ENCODE measurements around the gene MT1M. TPM values are rescaled to one million over a fixed set of nuclear protein-coding genes. Genes with fewer than 3 reads are reported as not detected.
"Not testable (repeated sequence)": the region's sequence is repeated elsewhere in the genome, so short reads cannot be mapped to it uniquely, and the experiment has no call there.

The MT1M gene
- total RNA-seq (2021) (not detected in 2 replicates), Bru-seq, nascent RNA (not detected), BruChase-seq, experiment 1, labeled RNA remaining after a 2-hour chase (not detected), BruChase-seq, experiment 2, labeled RNA remaining after a 6-hour chase (percentile 19 among the genes with signal in this experiment)
- long read RNA-seq = 0 reads

DNA sequence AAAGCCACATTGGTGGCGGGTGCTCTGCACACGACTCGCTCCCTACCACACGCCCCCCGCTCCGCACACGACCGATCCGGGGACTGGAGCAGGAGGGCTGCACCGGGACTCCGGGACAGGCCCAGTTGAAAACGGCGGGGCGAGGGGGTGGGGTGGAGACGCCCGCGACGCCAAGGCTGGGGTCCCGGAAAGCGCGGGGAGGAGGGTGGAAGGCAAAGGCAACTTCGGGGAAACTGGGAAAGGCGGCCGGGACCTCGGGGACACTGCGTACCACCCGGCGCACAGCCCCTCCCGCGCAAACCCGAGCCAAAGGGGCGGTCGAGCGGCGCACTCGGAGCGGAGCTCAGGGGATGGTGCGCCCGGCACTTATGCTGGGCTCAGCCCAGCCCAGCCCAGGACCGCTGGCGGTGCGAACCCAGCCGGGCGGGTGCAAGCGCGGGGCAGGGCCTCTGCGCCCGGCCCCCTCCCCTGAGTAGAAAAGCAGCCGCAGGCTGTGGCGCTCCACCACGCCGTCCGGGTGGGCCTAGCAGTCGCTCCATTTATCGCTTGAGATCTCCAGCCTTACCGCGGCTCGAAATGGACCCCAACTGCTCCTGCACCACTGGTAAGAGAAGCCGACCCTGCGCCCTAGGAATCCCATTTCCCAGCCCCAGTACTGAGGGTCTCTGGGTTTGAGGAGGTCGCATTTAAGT is at the start of gene MT1M:
Gene MT1M (plus strand): TSS at position 504 of the 692 bp plus-strand sequence. CDS start 73 bp downstream, at position 577.
- H3K4me3 ChIP-seq = no peak within 1 kb of the TSS
- intact Hi-C loops (cut with micrococcal nuclease; ENCODE audit: unreplicated experiment) = no loop called here
- ChIA-PET POLR2A (ENCODE audit: unreplicated experiment) (no interaction called here), CTCF (no interaction called here)
- no peaks in the 10 kb centered on the region for H3K27me3 ChIP-seq (ENCODE audit: insufficient read depth, low read depth)
- no peak within 1 kb of the TSS for H3K27ac ChIP-seq
- no peak within 1 kb of the TSS for H3K4me2 ChIP-seq
- no TSS peak for BruUV-seq (replicated peaks)
- no peaks in the 10 kb centered on the region for H4K20me1 ChIP-seq (ENCODE audit: insufficient read depth)
- peaks cover 11% of the 10 kb centered on the region for H3K4me1 ChIP-seq (replicated peaks; ENCODE audit: insufficient read depth)
- no peak for TF ChIP-seq EZH2 (IDR thresholded peaks at IDR 0.05; ENCODE audit: low read depth)
- TF ChIP-seq, protein P1, sequence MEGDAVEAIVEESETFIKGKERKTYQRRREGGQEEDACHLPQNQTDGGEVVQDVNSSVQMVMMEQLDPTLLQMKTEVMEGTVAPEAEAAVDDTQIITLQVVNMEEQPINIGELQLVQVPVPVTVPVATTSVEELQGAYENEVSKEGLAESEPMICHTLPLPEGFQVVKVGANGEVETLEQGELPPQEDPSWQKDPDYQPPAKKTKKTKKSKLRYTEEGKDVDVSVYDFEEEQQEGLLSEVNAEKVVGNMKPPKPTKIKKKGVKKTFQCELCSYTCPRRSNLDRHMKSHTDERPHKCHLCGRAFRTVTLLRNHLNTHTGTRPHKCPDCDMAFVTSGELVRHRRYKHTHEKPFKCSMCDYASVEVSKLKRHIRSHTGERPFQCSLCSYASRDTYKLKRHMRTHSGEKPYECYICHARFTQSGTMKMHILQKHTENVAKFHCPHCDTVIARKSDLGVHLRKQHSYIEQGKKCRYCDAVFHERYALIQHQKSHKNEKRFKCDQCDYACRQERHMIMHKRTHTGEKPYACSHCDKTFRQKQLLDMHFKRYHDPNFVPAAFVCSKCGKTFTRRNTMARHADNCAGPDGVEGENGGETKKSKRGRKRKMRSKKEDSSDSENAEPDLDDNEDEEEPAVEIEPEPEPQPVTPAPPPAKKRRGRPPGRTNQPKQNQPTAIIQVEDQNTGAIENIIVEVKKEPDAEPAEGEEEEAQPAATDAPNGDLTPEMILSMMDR (conservative IDR thresholded peaks at IDR 0.05) = no peak
- H2AFZ ChIP-seq = no peak within 1 kb of the TSS
- H3F3A ChIP-seq (ENCODE audit: insufficient read depth, low read depth) = peaks cover 3% of the 10 kb centered on the region; the same call in 1 of the 2 replicates
- no peaks in the 10 kb centered on the region for H3K79me2 ChIP-seq (ENCODE audit: low read depth)
- H3K9me2 ChIP-seq (ENCODE audit: insufficient read depth) = no peaks in the 10 kb centered on the region
- DNase-seq = no peak
- no peaks in the 10 kb centered on the region for H3K9me3 ChIP-seq (ENCODE audit: insufficient read depth, low read depth)
- H3K36me3 ChIP-seq (ENCODE audit: low read depth) = no peaks in the 10 kb centered on the region

DNA sequence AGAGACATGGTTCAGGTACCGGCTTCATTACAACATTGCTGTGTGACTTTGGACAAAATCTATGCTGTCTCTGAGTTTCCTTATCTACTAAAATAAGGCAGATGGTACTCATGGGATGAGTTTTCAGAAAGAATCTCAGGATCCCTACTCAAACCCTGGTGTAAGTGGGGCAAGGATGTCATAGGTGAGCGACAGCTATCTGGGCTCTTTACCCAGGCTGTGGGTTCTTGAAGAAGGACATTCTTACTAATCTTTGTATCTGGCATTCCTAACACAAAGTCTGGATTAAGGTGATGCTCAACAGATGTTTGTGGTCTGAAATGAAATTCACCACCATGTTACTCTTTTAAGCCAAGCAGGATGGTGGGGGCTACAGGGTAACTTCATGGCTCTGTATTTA is 49.5 kb upstream of the MT1M start:
- intact Hi-C loops (cut with micrococcal nuclease; ENCODE audit: unreplicated experiment); H3K27me3 ChIP-seq (ENCODE audit: insufficient read depth, low read depth); H3K9me2 ChIP-seq (ENCODE audit: insufficient read depth); DNase-seq; BruUV-seq (replicated peaks); POLR2A ChIA-PET (ENCODE audit: unreplicated experiment); H3K9me3 ChIP-seq (ENCODE audit: insufficient read depth, low read depth); H3K79me2 ChIP-seq (ENCODE audit: low read depth); H3F3A ChIP-seq (ENCODE audit: insufficient read depth, low read depth); H3K36me3 ChIP-seq (ENCODE audit: low read depth); H3K27ac ChIP-seq; H3K4me1 ChIP-seq (replicated peaks; ENCODE audit: insufficient read depth); H3K4me2 ChIP-seq; CTCF ChIA-PET; H3K4me3 ChIP-seq; H2AFZ ChIP-seq; H4K20me1 ChIP-seq (ENCODE audit: insufficient read depth): not testable (repeated sequence)

DNA sequence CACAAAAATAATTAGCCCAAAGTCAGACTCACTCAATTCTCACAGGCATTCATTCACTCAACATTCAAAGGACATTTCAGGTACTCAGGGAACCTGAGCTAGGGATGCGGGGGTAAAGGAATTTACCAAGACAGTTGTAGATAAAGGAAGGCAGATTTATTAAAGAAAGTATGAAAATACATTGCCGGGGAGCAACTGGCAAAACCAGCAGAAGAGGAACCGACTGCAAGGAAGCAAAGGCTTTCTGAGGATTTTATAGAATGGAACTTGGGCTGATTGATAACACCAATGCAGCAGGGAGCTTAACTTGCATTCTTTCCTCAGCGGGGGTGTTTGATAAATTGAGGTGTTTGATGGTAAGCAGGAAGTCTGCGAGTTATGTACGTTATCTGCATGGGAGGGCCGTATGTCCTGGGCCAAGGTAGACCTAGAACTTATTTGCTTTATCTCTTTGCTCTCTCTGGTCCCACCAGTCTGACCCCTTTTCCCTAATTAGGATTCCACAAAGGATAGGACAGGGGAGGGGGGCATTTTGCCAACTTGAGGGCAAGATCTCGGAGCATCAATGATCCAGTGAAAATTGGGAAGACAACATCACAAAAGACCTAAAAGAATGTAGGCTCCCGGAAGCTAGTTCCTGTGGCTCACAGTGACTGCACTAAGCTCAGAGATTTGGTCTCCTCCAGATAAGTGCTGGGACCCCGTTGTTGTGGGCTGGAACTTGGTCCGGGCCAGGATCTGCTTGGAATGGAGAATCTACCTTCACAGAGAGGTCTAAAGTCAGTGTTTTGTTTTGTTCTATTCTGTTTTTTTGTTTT is 48.9 kb upstream of the MT1M start:
- POLR2A ChIA-PET (ENCODE audit: unreplicated experiment) = no interaction called here

More for the DNA sequence above, 48.9 kb upstream of the MT1M start:
- Histone ChIP-seq H3K4me1 (replicated peaks; ENCODE audit: insufficient read depth) (0 out of 2 replicates have a peak, but pooled peaks cover 9% of the 10 kb centered on the region), H3K36me3 (ENCODE audit: low read depth) (no peaks in the 10 kb centered on the region), H3K27me3 (ENCODE audit: insufficient read depth, low read depth) (no peaks in the 10 kb centered on the region), H3K4me3 (no peak overlapping the region), H3K79me2 (ENCODE audit: low read depth) (no peaks in the 10 kb centered on the region), H3F3A (ENCODE audit: insufficient read depth, low read depth) (no peaks in the 10 kb centered on the region), H2AFZ (no peak overlapping the region), H4K20me1 (ENCODE audit: insufficient read depth) (no peaks in the 10 kb centered on the region), H3K9me2 (ENCODE audit: insufficient read depth) (no peaks in the 10 kb centered on the region), H3K27ac (no peak overlapping the region), H3K9me3 (ENCODE audit: insufficient read depth, low read depth) (no peaks in the 10 kb centered on the region), H3K4me2 (no peak overlapping the region)
- no peak for DNase-seq
- intact Hi-C loops (cut with micrococcal nuclease; ENCODE audit: unreplicated experiment) = no loop called here
- TF ChIP-seq, protein P1 (conservative IDR thresholded peaks at IDR 0.05) = no peak
- no peak for TF ChIP-seq EZH2 (IDR thresholded peaks at IDR 0.05; ENCODE audit: low read depth)
- CTCF ChIA-PET = no interaction called here
- BruUV-seq (replicated peaks) = no TSS peak

All from PC-9 (cell line).